Measurements from ENCODE around the gene DLK2.
"Not testable (repeated sequence)": the region's sequence is repeated elsewhere in the genome, so short reads cannot be mapped to it uniquely, and the experiment has no call there.

The DLK2 gene

DNA sequence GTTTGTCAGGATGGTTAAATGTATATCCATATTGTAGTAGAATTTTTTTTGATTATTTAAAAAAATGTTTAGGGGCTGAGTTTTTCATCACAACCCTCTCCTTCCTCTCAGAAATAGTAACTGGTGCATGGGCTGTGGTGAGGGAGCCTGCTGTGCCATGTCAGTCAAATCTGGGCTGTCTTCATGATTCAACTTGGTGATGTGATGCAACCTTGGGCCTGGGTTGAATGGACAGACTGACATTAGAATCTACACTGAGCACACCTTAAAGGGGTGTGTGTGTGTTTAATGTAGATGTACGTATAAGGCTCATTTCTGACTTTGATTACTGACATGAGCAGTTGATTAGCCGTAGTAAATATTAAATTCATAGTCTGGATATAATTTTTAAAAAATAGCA lies 25.7 kb upstream of the DLK2 start:
- DNase-seq, result no peak

DNA sequence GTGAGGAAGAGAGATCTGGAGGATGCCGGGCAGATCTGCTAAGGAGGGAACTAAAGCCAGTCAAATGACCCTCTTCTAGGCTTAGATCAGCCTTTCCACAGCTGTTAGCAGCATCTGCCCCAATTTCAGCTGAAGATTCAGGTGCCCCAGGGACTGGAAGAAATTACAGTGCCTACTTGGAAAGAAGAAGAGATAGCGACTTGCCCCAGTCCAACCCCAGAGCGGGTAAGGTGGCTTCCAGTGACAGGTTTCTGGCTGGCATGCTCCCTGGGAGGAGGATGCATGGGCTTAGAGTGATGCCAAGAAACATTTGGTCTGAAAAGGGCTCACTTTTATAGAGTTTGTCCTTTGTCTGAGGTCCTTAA lies 22.6 kb upstream of the DLK2 start:
- no peak for DNase-seq

DNA sequence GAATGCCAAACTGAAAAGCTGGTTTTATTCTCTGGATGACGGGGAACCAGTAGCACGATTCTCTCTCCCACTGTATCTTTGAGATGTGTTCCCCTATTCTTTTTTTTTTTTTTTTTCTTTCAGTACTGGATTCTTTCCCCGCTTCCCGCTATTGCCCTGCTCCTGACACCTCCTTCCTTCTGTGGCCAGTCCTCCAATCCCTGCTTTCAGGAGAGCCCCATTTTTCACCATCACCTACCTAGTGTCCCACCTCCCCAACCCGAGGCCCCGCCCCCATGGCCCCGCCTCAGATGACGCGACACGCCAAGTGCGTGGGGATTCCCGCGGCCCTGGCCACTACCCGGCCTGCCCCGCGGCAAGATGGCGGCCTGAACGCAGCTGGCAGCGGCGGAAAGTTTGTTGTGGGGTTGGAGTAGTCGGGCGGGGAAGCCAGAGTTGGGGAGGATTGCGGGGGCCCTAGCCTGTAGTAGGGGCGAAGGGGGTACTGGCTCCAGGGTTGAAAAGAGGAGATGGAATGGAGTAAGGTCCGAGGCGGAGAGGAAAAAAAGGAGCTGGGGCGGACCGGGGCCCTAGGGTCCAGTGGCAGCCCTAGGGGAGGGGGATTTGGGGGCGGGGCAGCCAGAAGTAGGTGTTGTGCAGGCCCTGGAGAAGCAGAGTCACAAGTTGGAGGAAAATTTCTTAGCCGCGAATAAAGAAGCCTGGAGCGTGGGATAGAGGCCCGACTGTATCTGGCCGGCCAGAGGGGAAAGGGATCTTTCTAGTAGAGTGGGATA lies 22.1 kb upstream of the DLK2 start, which contains the start of gene TJAP1:
TSS of gene TJAP1 (plus strand) at position 336 of the 773 bp plus-strand sequence. CDS start 21,432 bp downstream, outside the sequence.
- DNase-seq, result peak; percentile 97

DNA sequence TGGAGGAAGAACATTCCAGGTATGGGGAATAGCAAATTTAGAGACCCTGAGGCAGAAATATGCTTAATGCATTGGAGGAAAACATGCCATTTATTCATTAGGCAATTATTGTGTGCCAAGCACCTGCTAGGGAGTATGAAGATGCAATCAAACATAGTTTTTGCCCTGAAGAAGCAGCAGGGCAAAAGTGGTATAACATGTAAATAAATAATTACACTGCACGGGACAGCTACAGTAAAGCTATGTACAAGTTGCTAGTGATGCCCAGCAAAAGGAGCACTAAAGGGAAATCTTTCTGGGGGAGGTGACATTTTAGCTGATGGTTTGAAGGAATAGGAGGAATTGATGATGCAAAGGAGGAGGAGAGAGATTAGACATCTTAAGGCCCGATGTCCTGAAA lies 21.4 kb upstream of the DLK2 start:
- peak; percentile 43 for DNase-seq

DNA sequence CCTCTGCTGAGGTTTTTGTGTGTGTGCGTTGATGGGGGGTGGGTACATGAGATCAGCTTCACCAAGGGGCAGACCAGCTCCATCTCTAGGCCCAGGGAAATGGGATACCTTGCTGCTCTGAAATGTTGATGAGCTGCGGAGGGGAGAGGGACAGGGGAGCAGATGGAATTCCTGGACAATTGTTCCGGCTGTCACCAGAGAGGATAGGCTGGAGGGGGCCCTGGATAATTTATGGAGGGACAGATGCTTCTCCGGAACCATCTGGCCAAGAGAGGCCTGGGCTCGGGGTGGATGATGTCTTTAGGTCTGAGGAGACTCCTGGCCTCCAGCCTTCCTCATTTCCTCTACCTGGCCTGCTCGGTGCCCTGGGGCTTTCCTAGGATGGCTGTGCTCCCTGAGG lies 20.2 kb upstream of the DLK2 start:
- DNase-seq, result no peak

DNA sequence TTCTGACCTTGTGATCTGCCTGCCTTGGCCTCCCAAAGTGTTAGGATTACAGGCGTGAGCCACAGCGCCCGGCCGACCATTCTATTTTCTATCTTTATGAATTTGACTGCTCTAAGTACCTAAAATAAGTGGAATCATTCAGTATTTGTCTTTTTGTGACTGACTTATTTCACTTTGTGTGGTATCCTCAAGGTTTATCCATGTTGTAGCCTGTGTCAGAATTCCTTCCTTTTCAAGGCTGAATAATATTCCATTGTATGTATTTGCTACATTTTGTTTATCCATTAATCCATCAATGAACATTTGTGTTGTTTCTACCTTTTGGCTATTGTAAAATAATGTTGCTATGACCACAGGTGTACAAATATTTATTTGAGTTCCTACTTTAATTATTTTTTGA lies 17.2 kb upstream of the DLK2 start:
- no peak for DNase-seq

DNA sequence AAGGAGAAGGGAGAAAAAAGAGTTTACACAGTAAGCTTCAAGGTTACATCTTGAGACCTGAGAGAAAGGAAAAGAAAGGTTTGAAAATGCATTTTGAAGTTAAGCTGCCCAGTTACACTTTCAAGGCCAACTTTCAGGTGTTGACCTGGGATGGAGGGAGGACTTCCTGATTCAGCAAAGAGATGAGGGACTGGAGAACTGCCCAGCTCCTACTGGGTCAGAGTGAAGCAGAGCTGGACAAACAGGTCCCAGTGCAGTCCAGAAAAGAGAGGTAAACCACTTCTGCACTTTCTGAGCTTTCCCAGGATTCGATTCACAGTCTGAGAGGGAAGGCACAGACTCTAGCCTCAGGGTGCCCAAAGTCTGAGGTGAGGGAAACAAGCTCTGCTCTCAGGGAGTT lies 16.1 kb upstream of the DLK2 start:
- no peak for DNase-seq

DNA sequence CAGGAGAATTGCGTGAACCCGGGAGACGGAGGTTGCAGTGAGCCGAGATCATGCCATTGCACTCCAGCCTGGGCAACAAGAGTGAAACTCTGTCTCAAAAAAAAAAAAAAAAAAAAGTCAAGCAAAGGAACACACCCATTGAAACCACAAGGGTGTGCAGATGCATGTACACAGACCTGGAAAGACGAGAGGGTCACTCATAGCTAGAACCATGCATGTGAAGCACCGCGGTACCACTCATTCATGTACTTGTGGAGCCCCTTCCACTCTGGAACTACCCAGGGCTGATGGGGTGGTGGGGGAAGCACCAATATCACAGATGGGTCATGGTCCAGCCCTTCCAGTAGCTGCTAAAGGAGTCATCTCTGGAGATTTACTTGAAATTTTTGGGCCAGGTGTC lies 14.6 kb upstream of the DLK2 start:
- no peak for DNase-seq

DNA sequence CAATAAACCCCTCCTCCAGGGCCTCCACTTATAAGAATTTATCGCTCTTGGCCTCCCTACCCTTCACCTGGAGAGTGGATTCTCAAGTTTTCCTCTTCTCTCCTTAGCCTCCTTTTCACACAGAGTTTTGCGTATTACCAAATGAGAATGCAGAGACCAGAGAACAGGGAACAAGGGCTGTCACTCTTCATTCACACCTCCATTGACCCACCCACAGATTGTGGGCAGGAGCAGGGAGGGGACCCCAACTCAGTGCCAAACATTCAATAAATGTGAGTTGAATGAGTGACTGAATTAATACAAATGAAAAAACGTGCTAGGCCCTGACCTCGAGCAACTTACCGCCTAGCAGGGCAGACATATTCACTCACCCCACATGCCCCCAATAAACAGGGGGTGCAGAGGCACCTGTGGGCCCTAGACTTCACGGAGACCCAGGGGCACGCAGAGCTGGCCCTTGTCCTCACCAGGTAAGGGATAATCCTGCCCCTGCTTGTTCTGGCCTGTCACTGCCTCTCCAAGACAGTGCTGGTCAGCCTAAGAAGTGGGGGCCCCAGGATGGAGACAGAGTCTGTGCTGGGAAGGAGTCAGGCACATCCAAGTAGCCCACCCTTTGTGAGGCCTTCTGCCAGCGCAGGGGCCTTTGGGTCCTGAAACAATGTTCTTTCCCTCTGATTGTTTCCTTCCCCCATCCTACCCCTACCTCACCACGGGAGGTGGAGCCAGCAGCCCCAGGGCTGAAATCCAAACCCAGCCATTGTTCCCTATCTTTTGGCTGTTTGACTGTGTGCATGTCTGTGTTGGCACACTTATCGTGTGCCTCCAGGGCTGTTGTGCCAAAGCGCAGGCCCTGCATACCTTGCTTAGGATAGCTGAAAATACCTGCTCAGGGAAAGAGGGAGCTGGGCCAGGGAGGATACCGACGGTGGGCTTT lies 13.7 kb upstream of the DLK2 start:
- no peak for DNase-seq

DNA sequence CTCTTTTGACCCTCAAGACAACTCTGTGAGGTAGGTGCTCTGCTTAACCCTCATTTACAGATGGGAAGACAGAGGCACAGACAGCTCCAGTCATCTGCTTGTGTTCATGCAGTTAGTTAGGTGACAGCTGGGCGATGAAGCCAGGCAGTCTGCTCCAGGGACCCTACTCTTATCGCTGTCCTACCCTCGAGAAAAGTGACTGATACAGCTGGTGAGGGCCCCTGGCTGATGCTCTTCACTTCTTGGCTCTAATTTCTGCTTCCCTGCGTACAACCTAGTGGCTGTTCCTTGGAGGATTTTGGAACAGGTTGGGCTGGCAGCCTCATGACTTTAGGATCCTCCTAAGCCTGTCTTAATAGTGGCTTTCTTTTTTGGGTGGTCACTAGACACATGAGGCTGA lies 12.9 kb upstream of the DLK2 start:
- no peak for DNase-seq

DNA sequence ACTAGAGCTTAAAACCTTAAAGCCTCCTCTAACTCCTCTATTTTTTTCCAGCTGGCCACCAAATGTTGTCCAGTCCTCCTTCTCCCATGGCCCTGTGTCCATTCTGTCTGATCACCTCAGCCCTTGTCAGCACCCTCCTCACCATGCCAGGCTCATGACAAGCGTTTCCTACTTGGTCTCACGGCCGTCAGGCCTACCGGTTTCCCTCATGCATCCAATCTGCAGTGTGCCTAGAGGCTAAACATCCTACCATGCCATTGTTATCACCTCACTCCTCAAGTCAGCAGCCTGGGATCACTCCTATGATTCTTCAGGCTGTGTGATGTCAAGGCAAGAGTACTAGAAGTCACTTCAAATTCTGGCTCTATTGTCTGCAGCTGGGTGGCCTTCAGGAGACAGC lies 12.4 kb upstream of the DLK2 start:
- DNase-seq, result no peak

DNA sequence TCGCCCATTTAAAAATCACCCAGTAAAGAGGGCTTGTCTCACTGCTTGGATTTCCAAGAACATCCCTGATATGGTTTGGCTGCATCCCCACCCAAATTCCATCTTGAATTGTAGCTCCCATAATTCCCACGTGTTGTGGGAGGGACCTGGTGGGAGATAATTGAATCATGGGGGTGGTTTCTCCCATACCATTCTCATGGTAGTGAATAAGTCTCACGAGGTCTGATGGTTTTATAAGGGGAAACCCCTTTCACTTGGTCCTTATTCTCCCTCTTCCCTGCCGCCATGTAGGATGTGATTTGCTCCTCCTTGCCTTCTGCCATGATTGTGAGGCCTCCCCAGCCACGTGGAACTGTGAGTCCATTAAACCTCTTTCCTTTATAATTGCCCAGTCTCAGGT lies 11.9 kb upstream of the DLK2 start:
- not testable (repeated sequence) for DNase-seq

DNA sequence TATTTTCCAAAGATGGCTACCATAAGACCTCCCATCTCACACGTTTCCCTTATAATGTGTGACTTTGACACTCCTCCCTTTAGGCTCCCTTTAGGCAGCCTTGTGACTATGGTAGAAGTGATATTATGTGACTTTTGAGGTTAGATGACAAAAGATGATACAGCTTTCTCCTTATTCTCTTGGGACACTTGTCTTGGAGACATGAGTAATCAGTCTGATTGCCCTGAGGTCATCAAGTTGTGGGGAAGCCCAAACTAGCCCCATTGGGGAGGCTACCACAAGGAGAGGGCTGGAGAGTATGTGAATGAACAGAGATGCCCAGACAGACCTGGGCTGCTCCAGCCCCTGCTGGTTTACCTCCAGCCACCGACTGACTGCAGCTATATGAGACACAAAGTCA lies 10.6 kb upstream of the DLK2 start:
- DNase-seq, result no peak

DNA sequence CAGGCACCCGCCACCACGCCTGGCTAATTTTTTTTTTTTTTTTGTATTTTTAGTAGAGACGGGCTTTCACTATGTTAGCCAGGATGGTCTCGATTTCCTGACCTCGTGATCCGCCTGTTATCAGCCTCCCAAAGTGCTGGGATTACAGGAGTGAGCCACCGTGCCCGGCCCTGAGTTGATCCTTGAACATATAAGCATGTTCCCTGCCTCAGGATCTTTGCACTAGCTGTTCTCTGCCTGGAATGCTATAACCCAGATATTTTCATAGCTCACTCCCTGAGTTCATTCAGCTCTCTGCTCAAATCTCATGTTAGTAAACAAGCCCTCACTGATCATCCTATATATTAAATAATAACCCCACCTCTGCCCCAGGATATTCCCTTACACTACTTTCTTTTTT lies 9.0 kb upstream of the DLK2 start:
- DNase-seq, result no peak

DNA sequence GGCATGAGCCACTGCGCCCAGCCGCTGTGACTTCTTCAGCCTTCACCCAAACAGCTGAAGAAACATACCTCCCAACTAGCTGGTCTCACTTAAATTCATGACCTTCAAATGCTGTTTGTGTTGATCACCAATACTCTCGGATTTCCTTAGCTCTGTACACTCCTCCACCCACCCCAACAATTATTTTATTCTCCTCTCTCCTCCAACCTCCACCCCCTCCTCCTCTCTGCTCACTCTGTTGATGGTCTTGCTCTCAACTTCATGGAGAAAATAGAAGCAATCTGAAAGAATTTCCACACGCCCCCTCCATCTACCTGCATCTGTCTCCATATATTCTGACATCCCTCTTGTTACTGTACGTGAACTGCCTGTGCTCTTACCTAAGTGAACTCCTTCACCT lies 6.6 kb upstream of the DLK2 start:
- no peak for DNase-seq

DNA sequence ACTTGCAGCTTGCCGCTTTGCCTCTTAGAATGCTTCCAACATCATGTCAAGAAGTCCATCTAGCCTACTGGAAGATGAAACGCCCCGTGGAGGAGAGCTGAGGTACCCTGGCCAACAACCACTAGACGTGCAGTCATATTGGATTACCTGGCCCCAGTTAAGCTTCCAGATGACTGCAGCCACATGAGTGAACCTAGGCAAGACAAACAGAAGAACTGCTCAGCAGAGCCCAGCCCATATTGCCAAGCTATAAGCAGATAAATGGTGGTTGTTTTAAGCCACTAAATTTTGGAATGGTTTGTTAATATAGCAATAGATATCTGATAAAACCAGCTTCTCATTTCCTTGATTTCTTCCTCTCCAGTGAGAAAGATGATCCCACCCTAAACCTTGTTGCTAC lies 4.7 kb upstream of the DLK2 start:
- no peak for DNase-seq

DNA sequence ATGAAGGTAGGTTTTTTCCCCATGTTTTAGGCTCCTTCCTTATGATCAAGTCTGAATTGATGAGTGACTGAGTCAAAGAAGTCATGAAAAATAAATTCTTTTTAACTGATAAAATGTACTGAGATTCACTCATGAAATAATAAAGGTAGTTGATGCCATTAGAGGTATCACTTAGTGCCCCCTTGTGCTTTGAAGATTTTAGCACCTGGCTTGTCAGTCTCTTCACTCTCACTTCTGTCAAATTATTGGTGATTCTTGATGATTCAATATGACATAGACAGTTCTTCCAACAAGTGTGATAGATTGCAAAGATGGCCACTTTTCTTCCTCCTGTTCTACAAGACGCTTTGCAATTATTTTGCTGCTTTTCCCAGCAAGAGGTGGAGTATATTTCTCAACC lies 4.2 kb upstream of the DLK2 start:
- no peak for DNase-seq

DNA sequence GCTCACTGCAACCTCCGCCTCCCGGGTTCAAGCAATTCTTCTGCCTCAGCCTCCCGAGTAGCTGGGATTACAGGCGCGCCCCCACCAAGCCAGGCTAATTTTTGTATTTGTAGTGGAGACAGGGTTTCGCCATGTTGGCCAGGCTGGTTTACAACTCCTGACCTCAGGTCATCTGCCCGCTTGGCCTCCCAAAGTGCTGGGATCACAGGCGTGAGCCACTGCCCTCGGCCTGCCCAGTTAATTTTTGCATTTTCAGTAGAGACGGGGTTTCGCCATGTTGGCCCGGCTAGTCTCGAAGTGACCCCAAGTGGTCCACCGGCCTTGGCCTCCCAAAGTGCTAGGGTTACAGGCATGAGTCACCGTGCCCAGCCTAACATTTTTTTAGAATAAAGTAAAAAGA lies 2.8 kb upstream of the DLK2 start:
- not testable (repeated sequence) for DNase-seq

DNA sequence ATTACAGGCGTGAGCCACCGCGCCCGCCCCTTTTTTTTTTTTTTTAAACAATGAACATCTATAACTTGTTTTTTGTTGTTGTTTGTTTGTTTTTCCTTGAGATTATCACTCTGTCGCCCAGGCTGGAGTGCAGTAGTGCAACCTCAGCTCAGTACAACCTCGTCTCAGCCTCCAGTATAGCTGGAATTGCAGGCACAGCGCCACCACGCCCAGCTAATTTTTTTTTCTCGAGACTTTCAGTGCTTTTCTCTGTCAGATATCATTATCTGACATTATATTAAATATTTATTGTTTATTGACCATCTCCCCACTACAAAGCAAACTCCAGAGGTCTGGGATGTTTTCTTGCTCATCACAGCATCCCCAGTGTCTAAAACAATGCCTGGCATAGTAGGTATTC lies 2.3 kb upstream of the DLK2 start:
- DNase-seq, result no peak

DNA sequence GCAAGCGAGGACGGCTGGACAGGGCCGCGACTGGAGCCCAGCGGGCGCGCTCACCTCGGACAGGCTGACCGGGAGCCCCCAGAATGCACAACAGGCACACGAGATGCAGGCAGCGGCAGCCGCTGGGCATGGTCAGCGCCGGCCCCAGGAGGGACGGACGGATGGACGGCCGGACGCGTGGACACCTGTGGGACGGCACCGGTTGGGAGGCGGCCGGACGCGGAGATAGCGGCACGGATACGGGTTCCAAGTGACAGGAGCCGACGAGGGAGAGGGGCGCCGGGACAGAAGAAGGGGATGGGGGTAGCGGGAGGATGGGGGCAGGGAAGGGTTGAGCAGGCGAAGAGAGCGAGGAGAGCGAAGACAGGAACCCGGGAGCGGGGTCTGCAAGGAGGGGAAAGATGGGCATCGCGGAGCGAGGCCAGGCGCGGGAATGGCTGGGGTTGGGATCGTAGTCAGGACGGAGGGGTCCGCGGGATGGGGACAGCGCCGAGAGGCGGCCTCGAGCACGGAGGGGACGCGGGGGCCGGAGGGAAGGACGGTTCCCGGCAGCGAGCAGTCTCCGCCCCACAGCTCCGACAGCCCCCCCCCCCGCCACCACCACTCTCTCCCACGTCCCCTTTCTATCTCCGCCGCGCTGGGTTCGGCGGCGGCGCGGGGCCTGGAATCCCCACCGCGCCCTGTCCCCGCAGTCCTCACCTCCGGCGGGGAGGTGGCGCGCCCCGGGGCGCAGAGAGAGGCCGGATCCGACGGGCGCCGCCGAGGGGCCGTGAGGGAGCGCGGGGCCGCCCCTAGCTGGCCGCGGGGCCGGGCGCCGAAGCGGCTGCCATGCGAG lies 435 bp downstream of the DLK2 start:
- peak; percentile 79 for DNase-seq

DNA sequence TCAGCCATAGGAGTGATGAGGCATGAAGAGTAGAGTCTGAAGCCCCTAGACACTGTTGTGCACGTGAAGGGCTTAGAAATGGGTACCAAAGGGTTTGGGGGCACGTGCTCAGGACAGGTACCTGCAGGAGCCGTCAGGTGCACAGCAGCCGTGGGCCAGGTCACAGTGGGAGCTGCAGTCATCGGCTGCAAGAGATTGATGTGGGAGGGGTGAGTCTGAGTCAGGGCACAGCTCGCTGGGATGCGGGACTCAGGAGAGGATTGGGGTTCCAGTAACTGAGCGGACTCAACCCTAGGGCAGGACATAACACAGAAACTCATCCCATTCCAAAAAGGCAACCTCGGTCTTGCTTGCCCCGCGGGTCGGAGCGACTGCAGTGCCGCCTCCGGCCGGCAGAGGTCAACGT lies 1.1 kb downstream of the DLK2 start:
- no peak for DNase-seq

DNA sequence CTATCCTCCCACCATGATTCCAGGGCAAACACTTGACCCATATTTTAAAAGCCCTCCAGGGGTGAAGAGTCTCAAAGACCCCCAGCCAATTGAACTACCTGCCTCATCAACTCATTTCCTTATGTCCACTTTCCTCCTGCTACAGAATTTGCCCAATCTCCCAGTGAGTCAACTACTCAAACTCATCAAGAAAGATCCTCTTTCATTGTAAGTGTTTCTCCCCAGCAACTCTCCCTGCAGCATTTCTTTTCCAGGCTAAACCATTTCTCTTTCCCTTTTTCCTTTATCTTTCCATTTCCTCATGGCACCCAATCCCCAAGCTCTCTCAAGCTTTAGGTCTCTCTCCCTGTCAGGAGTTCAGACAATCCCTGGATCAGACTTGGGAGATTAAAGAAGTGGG lies 1.5 kb downstream of the DLK2 start:
- DNase-seq, result no peak

DNA sequence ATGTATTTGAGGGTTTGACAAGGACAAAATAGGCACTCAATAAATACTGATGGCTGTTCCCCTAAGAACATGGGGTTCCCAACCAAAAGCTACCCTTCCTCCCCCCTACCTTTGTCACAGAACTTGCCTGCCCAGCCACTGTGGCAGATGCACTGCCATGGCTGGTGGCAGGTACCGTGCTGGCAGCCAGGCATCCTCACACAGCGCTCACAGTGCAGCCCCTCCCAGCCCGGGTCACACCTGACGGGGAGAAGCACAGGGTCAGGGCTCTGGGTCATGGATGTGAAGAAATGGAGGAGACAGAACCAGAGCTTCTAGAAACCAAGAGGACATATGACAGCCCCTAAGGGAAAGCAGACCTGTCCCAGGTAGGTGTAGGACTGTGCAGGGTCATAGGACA lies 2.5 kb downstream of the DLK2 start:
- no peak for DNase-seq

Data from NCI-H1092 treated with DMSO at 0.1 percent for 48 hours (cell line).